Measurements from ENCODE around the gene PRICKLE3.

GRCh38 chrX:49199315-49199595, 13.1 kb upstream of the PRICKLE3 start:
- TF ChIP-seq CTCF (IDR thresholded peaks at IDR 0.05) (no peak), POLR2A (IDR thresholded peaks at IDR 0.05) (no peak)

All from testis (tissue), 2 donors.